Caco-2 (cell line): ENCODE data around the gene ENDOV. TPM values are rescaled to one million over a fixed set of nuclear protein-coding genes. Genes with fewer than 3 reads are reported as not detected.

Experiments
- BruUV-seq: library from RNA; stranded (reverse); fragments of 400-500 nt; replicated peaks from 2 replicates; lab custom pipeline; 2021; lab: Mats Ljungman, UMichigan
- CTCF ChIA-PET: fragments of 300-600 bp; sonication (Branson Sonifier 250); formaldehyde crosslinking; loops from one replicate; lab custom pipeline; 2022; ENCODE audit warnings: antibody characterized with exemption; lab: Charles Lee
- POLR2A ChIA-PET: fragments of 300-600 bp; sonication (Branson Sonifier 250); formaldehyde crosslinking; loops from one replicate; lab custom pipeline; 2022; ENCODE audit warnings: antibody characterized with exemption; lab: Charles Lee
- DNase-seq, 2 experiments: peaks; one replicate each; pipeline versions ENCODE4 v3.0.0 to v3.0.0-alpha.2; 2020 to 2022
- H3K27me3 ChIP-seq: replicated peaks from 2 replicates; pipeline ENCODE4 v1.6.0; 2011; ENCODE audit warnings: low read length; ENCODE audit not compliant: control insufficient read depth, insufficient read depth
- H3K36me3 ChIP-seq: 2 replicates; pipeline ENCODE4 v1.5.1; 2011; ENCODE audit warnings: low read length; ENCODE audit not compliant: control insufficient read depth, insufficient read depth
- H3K4me1 ChIP-seq: fragments of 250-450 bp; sonication (Bioruptor Pico); 2 replicates; pipeline ENCODE4 v1.5.1; 2020; ENCODE audit warnings: mild to moderate bottlenecking
- H3K4me3 ChIP-seq: 2 replicates; pipeline ENCODE4 v1.5.1; 2011; ENCODE audit warnings: low read depth, mild to moderate bottlenecking, control low read depth, low read length
- H3K9me3 ChIP-seq: fragments of 250-450 bp; sonication (Bioruptor Pico); 2 replicates; pipeline ENCODE4 v1.5.1; 2020; ENCODE audit warnings: mild to moderate bottlenecking, moderate library complexity
- H3K27ac Mint-ChIP-seq: one replicate; pipeline ENCODE4 v1.8.0; 2022; ENCODE audit warnings: mixed read lengths; ENCODE audit not compliant: unreplicated experiment
- H3K27me3 Mint-ChIP-seq: one replicate; pipeline ENCODE4 v1.8.0; 2022; ENCODE audit warnings: mixed read lengths; ENCODE audit not compliant: insufficient read depth, unreplicated experiment
- H3K36me3 Mint-ChIP-seq: one replicate; pipeline ENCODE4 v1.8.0; 2022; ENCODE audit warnings: mild to moderate bottlenecking, mixed read lengths; ENCODE audit not compliant: insufficient read depth, unreplicated experiment
- H3K4me1 Mint-ChIP-seq: one replicate; pipeline ENCODE4 v1.8.0; 2022; ENCODE audit warnings: low read depth, mixed read lengths; ENCODE audit not compliant: unreplicated experiment
- H3K4me3 Mint-ChIP-seq: one replicate; pipeline ENCODE4 v1.8.0; 2022; ENCODE audit warnings: mild to moderate bottlenecking, moderate library complexity, mixed read lengths; ENCODE audit not compliant: unreplicated experiment
- H3K9me3 Mint-ChIP-seq: one replicate; pipeline ENCODE4 v1.8.0; 2022; ENCODE audit warnings: mixed read lengths; ENCODE audit not compliant: unreplicated experiment
- CTCF ChIP-seq, 2 experiments: fragments of 200-600 bp in 1 of 2; IDR thresholded peaks; 1 replicate in 1 of 2; 2 replicates in 1 of 2; pipeline versions ENCODE4 v1.5.1 to v1.8.0; 2011 to 2022; ENCODE audit warnings: antibody characterized with exemption in 1 of 2, control low read depth in 1 of 2, inconsistent platforms in 1 of 2, low read depth in 1 of 2, low read length in 1 of 2, mild to moderate bottlenecking in 1 of 2, moderate library complexity in 1 of 2; ENCODE audit not compliant: insufficient read depth in 1 of 2, severe bottlenecking in 1 of 2, unreplicated experiment in 1 of 2
- intact Hi-C: fragments of 100-400 bp; cut with micrococcal nuclease; formaldehyde crosslinking; loops from one replicate; pipeline ENCODE4 v1.10.0; 2022; ENCODE audit not compliant: unreplicated experiment
- total RNA-seq: library from RNA; stranded (reverse); gene quantifications from 2 replicates; pipeline ENCODE4 v1.2.3, GENCODE V29; 2022

The ENDOV gene
- total RNA-seq, 1 experiment from 2014 or later, result 21.5 TPM

GRCh38 chr17:80461528-80462160 lies 46.7 kb downstream of the ENDOV start:
- Histone ChIP-seq H3K4me1 (no peaks in the 10 kb centered on the region), H3K4me3 (no peak overlapping the region), H3K27me3 (no peaks in the 10 kb centered on the region), H3K36me3 (no peaks in the 10 kb centered on the region), H3K9me3 (no peaks in the 10 kb centered on the region)
- intact Hi-C loops, result no loop called here
- Mint-ChIP-seq H3K4me1 (no peaks in the 10 kb centered on the region), H3K27me3 (peaks cover 13% of the 10 kb centered on the region), H3K9me3 (no peaks in the 10 kb centered on the region), H3K27ac (no peak overlapping the region), H3K4me3 (no peak overlapping the region), H3K36me3 (no peaks in the 10 kb centered on the region)
- ChIA-PET CTCF (no interaction called here), POLR2A (no interaction called here)
- TF ChIP-seq CTCF (IDR thresholded peaks at IDR 0.05; ENCODE audit: insufficient read depth in 1 of 2, low read depth in 1 of 2, low read length in 1 of 2, severe bottlenecking in 1 of 2, unreplicated experiment in 1 of 2), result no peak
- DNase-seq, result no peak
- BruUV-seq, result no TSS peak

GRCh38 chr17:80463784-80464400 lies 48.9 kb downstream of the ENDOV start:
- intact Hi-C loops, result no loop called here
- Mint-ChIP-seq H3K4me3 (no peak overlapping the region), H3K4me1 (no peaks in the 10 kb centered on the region), H3K9me3 (no peaks in the 10 kb centered on the region), H3K27me3 (peaks cover 32% of the 10 kb centered on the region), H3K27ac (no peak overlapping the region), H3K36me3 (no peaks in the 10 kb centered on the region)
- POLR2A ChIA-PET, result no interaction called here
- no peak for TF ChIP-seq CTCF (IDR thresholded peaks at IDR 0.05; ENCODE audit: insufficient read depth in 1 of 2, low read depth in 1 of 2, low read length in 1 of 2, severe bottlenecking in 1 of 2, unreplicated experiment in 1 of 2)
- no peaks in the 10 kb centered on the region for H3K9me3 ChIP-seq
- no peaks in the 10 kb centered on the region for H3K4me1 ChIP-seq
- BruUV-seq, result no TSS peak
- DNase-seq, result no peak
- H3K4me3 ChIP-seq, result no peak overlapping the region
- no peaks in the 10 kb centered on the region for H3K27me3 ChIP-seq
- H3K36me3 ChIP-seq, result no peaks in the 10 kb centered on the region
- CTCF ChIA-PET, result interaction anchor here (0.6 to 0.8 kb wide), 2 partner anchors 9 to 1061 kb away, joined by 3 to 4 read pairs; no protein-coding TSS in a partner anchor

DNA sequence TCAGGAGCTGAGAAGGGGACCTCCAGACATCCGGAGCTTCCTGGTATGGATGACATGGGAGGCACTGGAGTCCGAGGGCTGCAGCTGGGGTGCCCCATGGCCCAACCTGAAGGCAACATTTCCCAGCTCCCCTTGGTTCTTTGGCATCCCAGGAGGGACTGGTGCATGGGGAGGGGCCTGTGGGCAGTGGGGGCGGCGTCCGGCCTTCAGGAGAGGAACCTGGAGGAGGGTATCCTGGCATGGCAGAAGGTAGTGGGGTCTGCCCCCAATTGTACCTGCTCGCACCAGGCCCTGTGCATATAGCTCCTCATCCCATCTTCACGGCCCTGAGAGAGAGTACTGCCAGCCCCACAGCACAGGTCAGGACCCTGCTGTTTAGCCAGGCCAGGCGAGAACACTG lies 49.5 kb downstream of the ENDOV start:
- Mint-ChIP-seq H3K27me3 (peaks cover 34% of the 10 kb centered on the region), H3K4me3 (no peak overlapping the region), H3K27ac (no peak overlapping the region), H3K4me1 (no peaks in the 10 kb centered on the region), H3K9me3 (no peaks in the 10 kb centered on the region), H3K36me3 (no peaks in the 10 kb centered on the region)
- POLR2A ChIA-PET, result no interaction called here
- BruUV-seq, result no TSS peak
- Histone ChIP-seq H3K27me3 (no peaks in the 10 kb centered on the region), H3K9me3 (no peaks in the 10 kb centered on the region), H3K4me3 (no peak overlapping the region), H3K4me1 (no peaks in the 10 kb centered on the region), H3K36me3 (no peaks in the 10 kb centered on the region)
- CTCF ChIA-PET, result interaction anchor here (0.6 to 0.8 kb wide), 2 partner anchors 10 to 1061 kb away, joined by 3 to 4 read pairs; no protein-coding TSS in a partner anchor
- no peak for DNase-seq
- intact Hi-C loops, result no loop called here
- no peak for TF ChIP-seq CTCF (IDR thresholded peaks at IDR 0.05; ENCODE audit: insufficient read depth in 1 of 2, low read depth in 1 of 2, low read length in 1 of 2, severe bottlenecking in 1 of 2, unreplicated experiment in 1 of 2)
